HG02938 (cell line): ENCODE results near the gene IQSEC1.

Experiments
- ATAC-seq: cut with Tn5 transposase; IDR thresholded peaks from one replicate; pipeline ENCODE4 v1.9.1; 2021; ENCODE audit warnings: mild to moderate bottlenecking, moderate library complexity; ENCODE audit not compliant: unreplicated experiment

Gene IQSEC1

DNA sequence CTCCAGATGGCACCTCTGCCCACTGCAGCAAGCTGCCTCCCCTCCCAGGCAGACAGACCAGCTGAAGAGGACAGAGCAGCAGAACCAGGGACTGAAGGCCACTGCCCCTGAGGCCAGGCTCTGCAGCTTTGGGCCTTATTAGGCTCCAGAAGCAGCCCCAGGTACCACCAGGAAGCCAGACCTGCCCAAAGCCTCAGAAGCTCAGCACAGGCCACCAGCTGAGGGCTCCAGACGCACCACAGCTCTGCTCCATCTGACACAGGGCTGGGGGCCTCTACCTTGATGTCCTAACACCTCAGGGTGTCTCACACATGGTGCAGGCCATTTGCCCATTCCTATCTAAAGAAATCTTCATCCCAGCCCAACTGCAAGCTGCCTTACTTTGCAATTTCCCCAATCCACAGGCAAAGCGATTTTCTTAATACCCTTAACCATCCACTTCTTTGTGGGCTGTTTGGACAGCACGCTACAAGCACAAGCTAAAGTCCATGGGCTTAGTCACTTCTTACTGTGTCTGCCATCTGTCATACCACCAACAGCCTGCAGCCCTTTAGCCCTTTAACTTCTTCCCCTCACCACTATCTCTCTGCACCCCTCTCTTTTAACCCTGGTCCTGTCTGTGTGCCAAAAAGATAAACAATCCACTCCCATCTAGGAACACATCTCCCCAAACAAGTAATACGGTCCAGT lies 112.1 kb downstream of the IQSEC1 start:
- ATAC-seq, result no peak

DNA sequence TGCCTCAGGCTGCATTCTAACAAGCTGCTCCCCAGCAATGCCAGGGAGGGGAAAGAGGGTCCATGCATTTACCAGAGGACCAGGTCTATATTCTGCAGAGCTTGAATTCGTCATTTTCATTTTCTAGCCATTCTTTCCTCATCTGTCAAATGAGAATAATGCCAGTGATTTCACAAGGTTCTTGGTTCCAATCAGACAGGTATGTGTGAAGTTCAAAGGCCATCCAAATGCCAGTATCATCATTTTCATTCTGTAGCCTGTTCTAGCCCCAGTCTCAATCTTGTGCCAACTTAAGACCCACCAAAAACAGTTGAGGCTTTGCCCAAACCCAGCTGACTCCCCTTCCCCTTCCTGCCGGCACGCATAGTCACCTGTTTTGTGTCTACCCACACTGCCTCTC lies 112.7 kb downstream of the IQSEC1 start:
- ATAC-seq, result no peak

DNA sequence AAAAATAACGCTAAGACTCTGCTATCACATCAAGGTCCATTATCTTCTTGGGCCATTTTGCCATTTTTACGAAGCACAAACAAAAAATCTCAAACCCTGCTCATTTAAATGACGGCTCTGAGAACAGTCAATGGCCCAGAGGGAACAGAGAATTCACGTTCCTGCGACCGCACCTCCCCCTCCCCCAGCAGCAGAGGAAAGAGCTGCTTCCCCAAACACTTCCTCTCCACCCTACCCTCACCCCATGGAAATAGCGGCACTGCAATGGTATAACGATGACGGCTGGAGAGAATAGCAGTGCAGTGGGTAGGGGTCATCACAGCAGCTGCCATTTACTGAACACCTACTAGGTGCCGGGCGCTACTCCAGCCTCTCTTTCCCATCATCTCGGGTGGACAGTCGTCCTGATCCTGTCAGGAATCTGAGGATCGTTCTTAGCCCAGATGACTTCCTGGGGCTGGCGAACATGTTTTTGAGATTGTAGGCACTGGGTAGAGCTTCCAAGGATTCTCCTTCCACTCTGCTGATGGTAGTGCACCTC lies 113.3 kb downstream of the IQSEC1 start:
- ATAC-seq, result no peak

DNA sequence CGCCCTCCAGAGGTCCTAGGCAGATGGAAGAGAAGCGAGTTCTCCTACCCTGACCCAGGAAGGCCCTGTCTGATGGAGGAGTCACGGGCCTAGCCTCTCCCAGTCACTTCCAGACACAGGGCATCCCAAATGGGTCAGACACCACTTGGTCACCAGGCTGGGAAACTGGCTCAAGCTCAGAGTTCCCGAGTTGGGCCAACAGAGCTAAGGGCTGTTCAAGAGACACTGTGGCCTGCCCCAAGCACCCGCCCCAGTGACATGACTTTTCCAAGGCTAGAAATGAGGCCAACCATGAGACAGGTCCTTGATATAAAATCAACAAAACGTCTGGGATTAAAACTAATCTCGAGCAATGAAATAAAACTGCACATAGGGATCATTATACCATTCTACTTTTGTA lies 113.8 kb downstream of the IQSEC1 start:
- ATAC-seq, result no peak

DNA sequence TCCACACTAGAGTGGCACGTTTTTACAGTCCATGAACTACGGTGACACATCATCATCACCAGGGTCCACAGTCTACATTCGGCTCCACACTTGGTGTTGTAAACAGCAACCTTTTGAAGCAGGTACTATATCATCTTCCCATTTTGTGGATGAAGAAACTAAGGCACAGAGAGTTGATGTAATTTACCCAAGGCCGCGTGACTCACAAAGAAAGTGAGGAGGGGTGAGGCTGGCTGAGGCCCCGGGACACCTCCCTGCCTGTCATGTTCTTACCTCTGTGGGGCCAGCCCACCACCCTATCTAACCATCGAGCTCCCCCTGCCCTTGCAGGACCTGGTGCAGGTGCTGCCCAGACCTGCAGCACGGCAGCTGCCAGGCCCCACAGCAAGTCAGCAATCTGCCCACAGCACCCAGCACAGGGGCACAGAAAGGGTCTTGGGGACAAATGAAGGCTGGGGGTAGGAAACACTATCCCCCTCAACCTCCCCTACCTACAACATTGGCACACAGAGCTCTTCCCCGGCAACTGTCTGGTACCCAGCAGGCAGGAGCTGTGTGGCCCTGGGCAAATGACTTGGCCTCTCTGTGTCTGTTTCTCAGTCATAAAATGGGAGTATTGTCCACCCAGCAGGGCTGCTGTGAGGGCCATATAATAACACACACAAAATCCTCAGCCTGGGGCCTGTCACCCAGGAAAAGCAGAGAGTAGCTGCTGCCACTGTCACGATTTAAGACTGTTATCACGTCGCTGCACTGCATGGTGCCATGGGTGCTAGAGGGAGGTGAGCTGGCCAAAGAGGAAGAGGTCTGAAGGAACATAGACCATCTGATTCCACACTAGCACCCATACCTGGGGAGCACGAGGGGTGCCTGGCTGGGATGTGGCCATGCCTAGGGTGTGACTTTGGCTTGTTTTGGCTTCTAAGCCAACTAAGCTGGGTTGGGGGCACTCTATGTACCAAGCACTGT lies 115.1 kb downstream of the IQSEC1 start:
- ATAC-seq, result no peak

DNA sequence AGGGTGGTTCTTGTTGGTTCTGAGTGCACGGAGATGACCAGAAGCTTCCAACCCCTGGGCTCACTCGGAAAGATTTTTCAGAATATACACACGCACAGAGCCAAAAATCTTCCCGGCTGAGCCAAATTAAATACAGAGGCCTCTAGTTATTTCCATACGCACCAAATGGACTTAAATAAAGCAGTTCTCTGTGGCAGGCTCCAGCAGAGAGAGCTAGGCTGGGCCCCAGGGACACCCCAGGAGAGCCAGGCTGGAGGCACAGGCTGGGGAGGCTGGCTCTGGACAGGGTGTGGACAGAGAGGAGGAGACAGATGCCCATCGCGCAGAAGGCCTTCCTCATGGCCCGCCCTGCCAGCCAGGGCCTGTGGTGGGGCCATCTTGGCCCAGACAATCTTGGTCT lies 115.9 kb downstream of the IQSEC1 start:
- ATAC-seq, result no peak

DNA sequence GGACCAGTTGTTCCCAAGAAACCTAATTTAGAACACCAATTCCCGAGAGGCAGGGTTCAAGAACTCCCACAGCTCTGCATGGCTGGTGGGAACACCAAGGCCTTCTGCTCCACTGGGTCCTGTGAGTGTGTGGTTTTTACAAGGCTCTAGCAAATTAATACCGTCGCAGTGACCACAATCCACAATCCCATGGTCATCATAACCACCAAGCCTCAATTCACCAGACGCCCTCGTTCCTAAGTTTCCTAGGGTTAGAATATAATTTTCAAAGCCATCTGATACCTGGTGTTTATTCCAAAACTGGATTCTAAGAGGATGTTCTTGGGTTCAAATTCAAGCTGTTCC lies 116.9 kb downstream of the IQSEC1 start:
- no peak for ATAC-seq

DNA sequence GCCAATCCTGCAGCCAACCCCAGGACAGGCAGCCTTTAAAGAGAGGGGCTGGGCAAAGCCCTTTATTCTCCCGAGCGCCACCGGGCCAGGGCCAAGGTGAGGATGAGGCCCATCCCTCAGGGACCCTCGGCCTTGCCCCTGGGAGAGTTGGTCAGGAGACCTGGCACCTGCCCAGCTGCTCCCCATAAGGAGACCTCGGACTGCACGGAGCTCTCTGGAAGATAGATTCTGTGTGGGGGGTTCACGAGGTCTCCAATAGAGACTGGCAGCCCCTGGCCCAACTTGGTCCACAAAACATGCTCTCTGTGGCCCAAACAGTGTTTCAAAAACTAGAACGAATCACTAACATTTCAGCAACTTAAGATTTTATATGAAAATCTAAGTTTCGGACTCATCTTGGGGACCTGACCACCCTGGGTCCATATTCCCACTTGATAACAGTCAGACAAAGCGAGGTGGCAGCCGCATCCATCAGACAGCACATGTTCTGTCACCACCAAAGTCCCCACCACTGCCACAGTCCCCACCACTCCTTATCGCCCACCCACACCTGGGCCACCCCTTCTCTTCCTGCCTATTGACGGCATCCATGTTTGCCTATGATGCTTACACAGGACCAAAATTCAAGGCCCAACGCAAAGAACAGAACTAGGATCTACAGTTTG lies 117.4 kb downstream of the IQSEC1 start:
- no peak for ATAC-seq

DNA sequence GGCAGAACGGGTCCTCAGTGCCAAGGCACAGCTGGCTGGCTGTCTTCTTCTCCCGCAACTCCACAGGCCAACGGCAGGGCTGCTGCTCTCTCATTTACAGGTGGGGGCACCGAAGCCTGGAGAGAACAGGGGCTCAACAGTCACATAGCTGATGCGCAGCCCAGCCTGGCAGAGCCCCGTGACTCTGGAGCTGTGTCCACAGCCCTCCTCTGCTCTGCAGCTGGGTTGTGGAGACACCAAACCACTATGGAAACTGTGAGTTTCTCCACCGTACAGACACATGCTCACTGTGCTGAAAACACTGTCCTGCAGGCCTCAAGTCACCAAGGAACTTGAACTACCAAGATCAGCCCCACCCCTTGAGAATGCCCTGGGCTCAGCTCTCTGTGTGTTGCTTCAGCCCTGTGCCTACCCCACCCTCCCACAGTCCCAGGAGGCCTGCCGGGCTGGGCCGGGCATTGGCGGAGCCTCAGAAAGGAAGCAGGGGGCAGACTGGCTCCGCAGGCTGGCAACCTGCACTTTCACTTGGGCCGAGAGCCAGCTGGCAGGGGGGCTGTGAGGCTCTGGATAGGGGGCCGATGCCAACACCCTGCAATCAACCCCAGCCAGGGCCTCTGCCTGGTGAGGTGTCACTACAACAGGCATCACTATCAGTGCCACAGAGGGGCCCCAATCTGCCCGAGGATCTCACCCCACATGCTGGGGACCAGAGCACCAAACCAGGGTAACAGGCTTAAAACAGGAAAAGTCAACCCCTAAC lies 118.2 kb downstream of the IQSEC1 start:
- no peak for ATAC-seq

DNA sequence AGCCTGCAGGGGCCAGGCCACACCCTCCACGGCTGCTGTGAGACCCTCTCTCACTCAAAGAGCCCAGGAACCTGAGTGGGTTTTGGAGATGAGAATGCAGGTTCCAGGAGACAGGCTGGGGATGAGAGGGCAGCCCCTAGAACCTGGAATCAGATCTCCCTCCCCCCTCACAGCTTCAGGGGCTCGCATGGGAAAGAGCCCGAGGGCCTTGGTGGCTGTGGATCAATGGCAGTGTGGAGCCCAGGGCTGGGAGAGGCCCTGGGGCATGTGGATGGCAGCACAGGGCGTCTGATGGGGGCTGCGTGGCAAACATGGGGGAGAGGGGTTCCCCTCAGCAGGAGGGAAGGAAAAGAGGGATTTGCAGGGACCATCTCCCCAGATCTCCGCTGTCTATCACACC lies 119.0 kb downstream of the IQSEC1 start:
- ATAC-seq, result no peak

DNA sequence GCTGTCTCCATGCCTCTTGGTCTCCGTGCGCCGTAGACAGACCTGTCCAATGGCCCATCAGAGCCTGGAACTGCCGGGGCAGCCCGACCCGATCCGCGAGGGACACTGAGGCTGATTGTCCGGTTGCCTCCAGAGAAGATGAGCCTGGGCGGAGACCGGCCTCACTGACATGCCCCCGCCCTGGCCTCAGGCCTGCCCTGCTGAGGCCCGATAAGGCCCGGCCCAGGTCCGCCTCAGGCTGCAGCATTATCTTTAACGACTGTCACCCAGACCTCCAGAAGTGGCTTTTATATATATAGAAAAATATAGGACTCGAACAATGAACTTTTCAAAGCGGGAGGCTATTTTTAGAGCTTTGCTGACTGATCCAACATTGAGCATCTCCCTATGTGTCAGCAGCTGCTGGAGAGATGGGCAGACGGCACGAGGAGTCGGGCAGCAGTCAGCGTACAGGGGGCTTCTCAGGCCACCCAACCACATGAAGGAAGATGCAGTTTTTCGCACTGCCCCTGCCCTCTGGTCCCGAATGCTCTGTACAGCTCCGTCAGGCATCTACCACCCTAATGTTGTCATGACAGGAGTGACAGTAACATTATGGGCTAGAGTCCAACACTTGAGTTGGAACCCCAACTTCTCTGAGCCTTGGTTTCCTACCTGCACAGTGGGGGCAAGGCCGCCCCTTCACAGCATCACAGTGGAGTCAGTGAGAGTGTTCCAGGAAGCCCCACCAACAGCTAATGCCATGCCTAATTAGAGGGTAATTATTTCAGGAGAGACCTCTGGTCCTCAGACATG lies 119.8 kb downstream of the IQSEC1 start:
- ATAC-seq, result no peak

DNA sequence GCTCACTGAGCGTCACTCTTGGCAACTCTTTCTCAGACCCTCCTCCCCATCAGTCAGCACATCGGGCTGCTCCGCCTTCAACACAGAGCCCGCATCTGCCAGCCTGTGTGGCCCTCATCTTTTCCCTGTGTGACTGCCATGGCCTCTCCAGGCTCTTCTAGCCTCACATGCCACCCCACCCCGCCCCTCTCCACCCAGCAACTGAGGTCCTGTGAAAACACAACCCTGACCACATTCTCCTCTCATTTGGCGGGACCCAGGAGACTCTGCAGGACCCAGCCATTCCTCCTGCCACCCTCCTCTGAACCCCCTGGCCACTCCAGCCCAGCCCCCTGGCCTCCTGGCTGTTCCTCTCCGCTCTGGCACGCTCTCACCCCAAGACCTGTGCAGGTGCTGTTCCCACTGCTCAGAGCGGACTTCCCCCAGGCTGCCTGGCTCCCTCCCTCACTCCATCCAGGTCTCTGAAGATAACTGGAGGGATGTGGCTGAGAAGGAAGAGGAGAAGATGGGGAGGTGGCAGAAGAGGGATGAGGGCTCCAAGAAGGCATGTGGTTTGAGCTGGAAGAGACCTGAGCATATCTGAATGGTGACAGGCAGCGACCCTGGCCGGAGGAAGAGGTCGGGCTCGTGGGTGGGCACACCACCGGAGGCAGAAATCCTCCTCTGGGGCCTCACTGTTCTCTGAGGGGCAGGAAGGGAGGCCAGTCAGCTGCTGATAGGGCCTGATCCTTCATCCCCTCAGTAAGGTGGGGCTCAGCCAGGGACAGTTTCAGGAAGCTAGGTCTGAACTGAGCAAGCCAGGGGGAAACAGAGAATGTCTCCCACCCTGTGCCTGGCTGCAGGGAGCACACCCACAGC lies 120.7 kb downstream of the IQSEC1 start:
- no peak for ATAC-seq

DNA sequence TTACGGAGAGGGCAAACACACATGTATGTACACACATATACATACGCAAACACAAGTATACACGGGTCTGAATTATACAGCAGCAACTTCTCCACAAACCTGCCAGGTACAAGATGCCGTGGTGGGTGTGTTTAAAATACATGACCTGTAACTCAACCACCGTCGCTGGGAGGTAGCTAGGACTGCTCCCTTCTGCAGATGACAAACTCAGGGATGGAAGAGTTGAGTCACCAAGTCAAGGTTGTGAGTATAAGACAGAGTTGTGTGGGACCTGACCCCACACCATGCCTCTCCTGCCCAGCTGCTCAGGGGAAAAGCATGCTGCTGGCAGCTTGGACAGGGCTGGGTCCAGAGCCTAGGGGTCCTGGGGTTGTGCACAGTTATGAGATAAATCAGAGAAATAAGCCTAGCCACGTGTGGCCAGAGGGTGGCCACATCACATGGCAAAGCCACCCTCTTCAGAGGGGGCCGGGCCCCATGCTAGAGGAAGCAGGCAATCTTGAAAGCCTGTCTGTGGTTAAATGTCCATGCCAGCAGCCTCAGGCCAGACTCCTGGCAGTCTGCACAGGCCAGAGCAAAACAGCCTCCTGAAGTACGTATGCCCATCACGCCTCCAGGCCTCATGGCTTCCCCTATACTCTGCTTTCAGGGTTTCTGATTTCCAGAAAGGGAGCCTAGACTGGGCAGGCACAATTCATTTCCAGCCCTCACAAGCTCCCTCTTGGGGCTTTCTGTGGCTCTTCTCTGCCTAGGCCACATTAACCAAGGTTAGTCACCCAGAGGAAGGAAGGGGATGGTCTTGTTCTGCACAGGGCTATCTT lies 124.1 kb downstream of the IQSEC1 start:
- ATAC-seq, result peak; percentile 49

DNA sequence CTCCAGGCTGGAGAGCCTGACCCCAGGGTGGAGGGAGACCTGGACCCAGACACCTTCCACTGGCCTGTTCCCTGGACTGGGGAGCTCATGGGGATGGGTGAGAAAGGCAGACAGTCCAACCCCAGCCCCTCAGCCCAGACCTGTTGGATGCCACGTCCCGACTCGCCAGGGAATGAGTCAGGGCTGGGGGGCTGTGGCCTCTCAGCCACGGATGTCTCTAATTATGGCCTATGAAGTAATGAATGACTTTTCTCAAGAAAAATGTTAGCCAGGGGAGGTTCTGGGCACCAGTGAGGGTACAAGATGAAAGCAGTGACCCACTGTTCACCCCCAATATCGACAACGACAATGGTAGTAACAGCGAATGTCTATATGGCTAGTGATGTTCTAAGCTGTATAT lies 124.9 kb downstream of the IQSEC1 start:
- no peak for ATAC-seq

DNA sequence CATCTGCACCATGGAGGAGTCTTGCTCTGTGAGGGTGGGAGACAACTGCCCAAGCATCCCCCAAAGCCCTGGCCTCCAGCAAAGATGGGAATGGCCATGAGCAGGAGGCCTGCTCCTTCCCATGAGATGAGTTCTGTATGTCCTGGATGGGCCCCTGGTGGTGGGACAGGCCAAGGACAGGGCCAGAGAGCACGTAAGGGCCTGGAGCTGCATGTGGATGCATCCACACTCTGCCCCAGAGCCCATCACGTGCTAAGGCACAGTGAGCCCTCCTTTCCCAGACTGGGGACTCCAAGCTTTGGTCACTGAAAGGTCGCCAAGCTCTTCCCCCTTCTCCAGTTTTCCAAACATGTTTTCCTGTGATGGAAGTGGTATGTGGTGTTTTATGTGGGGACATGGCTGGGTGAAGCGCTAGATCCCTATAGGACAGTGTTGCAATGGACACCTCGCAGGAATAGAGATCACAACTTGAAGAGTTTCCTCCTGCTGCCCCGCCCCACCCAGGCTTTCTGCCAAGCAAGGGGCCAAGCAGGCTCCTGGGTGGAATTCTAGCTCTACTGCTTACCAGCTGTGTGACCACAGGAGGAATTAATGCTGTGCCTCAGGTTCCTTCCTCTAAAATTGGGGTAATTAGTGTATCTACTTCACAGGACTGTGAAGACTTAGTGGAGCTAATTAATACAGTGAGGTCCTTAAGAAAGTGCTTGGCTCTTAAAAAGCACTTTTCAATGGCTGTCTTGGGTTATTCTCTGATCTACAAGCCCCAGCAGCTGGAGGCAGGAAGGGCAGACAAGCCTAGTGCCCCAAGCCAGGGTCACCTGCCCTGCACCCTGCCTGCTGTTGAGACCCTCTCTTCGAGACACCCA lies 125.5 kb downstream of the IQSEC1 start:
- no peak for ATAC-seq

DNA sequence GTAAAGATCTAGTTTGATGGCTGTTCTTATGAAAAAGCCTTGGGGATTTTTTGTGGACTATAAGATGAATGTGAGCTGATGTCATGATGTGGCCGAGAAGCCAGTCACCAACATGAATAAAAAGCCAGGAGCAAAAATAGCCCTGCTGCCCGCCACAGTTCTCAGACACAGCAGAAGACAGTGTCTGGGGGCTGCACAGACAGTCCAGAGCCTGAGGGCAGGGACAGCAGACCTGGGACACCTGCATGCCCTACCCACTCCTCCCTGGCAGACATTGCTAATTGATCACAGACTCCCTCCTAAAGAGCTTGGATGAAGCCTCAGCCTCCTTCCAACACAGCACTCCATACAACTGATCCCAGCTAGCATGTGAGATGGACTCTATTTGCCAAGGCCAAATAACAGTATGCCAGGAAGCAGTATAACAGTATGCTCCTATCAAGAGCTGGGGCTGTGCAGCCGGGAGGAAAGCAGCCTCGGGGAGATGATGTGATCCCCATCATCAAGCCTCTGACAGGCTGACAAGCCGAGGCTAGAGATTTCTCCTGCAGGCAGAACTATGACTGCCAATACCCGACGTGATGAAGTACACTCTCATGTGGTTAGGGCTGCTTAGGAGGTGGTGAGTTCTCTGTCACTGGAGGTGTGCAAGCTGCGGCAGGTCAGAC lies 126.4 kb downstream of the IQSEC1 start:
- no peak for ATAC-seq

DNA sequence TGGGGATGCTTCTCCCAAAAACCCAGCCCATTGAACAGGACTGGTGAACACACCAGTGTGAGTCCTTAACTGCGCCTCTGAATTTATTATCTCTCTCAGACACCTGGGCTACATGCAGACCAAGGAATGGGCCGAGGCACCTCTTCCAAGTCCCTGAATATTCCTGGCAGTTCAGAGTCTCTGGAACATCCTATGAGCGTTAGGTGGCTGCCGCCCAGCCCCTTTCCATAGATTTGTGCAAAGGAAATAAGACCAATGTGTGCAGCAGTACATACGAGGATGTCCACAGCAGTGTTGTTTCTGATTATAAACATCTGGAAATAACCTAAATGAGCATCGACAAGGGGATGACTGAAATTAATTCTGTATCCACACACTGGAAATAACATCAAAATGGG lies 127.0 kb downstream of the IQSEC1 start:
- ATAC-seq, result no peak
